GM19238 (cell line): Measurements from ENCODE around the gene MAPK11.

ENCODE experiments used
- DNase-seq: peaks from one replicate; pipeline ENCODE4 v3.0.0; 2011; ENCODE audit warnings: low spot score; ENCODE audit not compliant: insufficient read length

Gene MAPK11

DNA sequence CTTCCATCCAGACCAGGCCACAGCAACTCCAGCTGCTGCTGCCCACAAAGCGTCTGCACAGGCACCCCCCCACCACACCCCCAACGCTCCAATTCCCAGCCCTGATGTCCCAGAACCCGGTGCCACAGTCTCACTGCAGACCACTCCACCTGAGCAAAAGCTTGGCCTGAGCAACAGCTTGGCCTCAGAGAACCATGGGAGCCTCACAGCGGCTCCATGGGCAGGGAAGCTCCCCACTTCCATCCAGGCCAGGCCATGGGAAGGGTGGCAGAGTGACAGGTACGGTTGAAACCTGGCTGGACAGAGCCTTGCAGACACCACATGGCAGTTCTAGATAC lies 24.1 kb upstream of the MAPK11 start:
- no peak for DNase-seq

DNA sequence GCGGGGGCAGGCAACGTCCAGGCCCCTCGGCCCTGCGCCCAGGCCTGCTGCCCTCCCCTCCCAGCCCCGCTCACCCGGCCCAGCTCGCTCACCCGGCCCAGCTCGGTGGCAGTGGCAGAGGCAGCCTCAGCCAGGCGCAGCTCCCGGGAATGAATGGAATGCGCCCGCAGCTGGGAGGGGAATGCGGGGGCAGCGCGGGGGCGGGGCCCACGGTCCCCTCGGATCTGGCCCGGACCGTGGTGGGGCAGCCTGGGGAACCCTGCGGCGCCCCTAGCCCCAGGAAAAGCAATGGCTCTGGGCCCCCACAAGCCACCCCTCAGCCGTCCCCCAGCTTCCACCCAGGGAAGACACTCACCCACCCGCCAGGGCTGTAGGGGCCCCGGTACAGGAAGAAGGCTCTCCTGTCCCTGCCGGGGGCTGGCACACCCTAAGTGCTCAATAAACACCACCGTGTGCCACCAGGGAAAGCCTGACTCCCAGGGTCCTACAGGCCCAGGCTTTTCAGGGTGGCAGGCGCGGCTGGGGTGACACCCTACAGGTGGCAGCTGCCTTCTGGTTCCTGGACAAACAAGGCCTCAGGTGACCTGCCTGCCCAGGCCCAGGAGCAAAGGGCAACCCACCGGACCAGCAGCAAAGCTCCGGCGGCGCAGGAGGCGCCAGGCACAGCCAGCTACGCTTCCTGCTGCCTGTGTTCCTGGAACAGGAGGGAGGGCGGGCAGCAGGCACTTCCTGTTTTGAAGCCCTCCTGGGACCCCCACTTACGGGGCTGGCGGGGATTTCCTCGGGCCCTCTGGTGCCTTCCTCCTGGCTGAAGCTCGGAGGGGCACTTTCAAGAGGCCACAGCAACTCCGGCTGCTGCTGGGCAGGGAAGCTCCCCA lies 23.5 kb upstream of the MAPK11 start:
- no peak for DNase-seq

DNA sequence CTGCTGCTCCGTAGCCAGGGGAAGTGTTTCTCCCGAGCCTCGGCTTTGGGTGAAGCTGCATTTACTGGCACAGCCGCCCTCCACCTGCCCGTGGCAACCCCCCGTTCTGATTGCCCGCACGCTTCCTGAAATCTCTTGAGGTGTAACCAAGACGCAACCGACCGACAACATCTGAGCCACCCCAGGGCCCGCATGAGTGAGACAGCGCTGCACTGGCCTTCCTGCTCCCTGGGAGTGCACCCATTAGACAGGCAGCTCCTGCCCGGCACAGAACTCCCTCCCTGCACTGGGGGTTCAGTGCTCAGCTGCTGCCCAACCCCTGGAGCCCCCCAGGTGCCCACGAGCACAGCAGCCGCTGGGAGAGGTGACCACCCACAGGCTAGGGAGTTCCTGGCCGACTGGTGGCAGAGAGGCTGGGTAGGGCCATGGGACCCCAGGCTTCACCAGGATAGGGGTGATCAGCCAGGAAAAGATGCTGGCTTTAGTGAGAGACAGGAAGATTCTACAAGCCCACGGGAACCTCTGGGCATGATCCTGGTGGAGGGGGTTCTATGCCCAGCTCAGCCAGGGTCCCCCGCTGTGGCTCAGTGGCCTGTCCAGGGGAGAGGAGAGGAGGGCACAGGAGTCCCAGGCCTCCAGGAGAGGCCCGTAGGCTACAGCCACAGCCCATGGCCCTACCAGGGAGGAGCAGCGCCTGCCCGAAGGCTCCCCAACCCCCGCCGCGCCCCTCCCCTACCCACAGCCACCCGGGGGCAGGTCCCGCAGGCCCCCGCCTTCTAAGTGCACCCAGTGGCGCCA lies 22.7 kb upstream of the MAPK11 start:
- peak; percentile 57 for DNase-seq

DNA sequence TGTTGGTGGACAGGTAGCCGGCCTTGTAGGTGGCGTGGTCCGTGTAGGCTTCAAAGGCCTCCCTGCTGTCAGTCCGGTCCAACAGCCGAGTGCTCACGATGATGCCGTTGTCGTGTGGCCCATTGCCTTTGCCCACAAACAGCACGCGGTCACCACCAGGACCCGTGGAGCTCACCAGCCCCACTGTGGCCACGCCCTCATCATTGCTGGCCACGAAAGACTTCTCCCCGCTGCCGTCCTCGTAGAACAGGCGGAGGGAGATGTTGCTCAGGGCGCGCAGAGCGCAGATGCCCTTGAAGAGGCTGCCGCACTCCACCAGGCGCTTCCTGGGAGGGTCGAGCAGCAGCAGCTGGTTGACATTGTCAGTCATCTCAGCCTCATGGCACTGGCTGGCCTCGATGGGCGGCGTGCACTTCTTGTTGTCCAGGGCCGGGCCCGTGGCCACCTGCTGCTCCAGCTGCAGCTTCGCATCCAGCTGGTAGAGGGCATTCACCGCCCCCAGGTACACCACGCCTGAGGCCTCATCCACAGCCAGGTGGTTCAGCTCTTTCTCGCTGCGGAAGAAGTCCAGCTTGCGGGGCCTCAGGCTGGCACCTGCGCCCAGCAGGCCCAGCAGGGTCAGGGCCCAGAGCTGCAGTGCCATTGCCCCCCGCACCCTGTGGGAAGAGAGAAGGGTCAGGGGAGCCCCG lies 19.9 kb upstream of the MAPK11 start:
- DNase-seq: no peak

DNA sequence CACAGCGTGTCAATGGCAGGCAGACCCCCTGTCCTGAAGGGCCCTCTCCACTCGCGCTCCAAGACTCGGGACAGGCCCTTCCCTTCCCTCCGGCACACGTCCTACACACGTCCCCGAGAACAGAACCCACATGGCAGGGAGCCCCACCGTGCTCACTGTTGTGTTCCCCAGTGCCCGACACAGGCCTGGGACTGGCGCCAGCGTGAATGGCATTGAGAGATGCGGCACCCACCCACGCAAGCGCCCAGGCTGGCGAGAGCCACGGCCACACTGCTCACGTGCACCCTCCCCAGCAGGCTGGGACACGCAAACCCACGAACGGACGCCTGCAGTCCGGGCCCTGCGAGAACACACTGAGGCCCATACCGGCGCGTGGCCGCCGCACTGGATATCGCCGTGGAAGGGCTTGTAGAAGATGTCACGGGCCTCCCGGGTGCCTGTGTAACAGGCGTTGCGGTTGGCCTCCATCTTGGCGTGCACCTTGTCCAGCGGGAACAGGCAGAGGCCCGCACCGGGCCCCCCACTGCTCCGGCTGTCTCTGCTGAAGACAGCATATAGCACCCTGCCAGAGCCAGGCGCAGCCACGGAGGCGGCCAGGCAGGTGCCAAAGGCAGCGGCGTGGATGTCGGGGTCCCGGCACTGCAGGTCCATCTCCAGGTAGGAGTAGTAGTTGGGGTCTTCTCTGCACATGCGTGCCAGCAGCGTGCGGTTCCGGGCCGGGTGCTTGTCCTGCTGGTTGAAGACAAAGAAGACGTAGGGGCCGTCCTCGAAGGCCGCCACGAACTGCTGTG lies 19.2 kb upstream of the MAPK11 start:
- no peak for DNase-seq

DNA sequence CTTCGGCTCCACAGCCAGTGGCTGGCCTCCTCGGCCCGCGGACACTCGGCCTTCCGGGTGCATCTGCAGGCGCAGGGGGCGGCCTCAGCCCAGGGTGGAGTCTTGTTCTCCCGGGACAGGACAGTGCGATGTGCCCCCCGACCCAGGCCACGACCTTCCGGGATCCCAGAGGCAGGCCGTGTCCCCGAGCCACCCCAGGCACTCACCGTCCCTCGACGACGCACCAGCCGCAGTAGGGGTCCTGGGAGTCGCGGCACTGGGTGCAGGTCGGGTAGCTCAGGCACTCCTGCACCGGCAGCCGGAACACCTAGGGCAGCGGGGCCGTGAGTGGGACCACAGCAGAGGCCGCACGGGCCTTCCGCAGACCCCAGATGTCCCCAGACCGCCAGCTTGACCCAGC lies 17.6 kb upstream of the MAPK11 start:
- no peak for DNase-seq

DNA sequence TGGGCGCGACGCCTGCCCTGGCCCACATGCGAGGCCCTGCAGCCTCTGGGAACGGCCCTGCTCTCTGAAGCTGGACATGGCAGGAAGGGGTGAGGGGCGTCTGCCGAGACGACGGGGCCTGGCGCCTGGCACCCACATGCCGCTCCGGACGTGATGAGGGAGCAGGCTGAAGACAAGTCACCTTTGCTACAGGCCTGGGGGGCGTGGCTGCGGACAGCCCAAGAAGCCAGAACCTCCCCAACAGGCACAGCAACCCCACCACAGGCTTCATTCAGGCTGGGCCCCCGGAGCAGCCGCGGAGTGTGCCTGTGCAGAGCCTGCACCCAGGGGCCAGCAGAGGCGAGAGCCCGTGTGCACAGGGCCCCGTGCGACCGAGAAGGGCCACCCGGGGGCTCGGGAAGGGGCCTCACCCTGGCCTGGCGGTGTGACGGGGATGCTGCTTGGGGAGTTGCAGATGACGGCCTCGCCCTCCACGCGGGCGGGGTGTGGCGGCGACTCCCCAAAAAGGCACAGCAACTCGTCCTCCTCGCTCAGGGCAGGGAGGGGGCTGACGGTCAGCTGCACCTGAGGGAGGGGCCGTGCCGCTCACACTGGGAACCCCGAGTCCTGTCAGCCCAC lies 16.6 kb upstream of the MAPK11 start:
- DNase-seq: no peak

DNA sequence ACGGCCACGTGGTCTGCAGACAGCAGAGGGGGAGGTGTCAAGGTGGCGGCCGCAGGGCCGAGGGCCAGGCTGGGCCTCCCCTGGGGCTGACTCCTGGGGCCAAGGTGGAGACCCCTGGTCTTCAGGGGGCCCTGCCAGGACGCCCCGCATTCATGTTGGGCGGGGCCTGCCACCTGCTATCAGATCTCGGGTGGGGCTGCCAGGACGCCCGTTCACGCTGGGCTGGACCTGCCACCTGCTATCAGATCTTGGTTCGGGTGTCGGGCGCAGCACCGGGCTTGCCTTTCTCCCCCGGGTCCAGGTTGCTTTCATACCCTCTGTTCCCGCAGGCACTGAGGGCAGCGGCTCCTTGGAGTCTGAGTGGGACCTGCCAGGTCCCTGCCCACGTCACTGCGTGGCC lies 16.1 kb upstream of the MAPK11 start:
- DNase-seq: no peak

DNA sequence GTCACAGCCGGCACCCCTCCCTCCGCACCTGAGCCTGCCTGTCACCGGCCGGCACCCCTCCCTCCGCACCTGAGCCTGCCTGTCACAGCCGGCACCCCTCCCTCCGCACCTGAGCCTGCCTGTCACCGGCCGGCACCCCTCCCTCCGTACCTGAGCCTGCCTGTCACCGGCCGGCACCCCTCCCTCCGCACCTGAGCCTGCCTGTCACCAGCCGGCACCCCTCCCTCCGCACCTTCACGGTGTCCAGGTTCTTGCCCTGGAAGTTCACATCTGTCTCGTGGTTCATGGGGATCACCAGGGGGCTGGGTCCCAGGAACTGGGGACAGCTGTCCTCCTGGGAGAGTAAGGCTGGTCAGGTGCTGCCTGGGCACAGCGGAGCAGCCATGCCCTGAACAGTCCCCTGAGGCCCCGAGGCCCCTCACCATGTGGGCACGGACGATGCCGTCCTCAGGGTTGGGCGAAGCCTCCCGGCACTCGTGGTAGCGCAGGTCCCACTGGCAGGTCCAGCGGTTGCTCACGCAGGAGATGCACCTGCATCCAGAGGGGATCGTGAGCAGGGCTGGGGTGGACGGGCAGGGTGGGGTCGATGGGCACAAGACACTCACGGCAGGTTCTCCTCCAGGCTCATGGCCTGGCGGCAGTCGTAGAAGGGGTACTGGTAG lies 15.5 kb upstream of the MAPK11 start:
- no peak for DNase-seq

DNA sequence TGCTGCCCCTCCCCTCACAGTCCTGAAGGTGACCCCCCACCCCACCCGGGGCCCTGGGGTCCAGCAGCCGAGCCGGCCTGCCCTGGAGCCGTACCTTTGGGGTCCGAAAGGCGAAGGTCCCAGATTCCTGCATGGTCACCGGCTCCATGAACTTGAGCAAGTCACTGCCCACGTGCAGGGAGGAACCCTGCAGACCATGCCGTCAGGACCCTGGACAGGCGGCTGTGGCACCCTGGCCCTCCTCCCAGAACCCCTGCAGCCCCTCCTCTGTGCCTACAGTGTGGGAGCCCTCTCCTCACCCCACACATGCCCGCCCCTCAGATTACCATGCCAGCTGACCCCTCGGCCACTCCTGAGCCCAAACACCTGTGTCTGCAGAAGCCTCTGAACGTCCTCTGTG lies 14.3 kb upstream of the MAPK11 start:
- no peak for DNase-seq

DNA sequence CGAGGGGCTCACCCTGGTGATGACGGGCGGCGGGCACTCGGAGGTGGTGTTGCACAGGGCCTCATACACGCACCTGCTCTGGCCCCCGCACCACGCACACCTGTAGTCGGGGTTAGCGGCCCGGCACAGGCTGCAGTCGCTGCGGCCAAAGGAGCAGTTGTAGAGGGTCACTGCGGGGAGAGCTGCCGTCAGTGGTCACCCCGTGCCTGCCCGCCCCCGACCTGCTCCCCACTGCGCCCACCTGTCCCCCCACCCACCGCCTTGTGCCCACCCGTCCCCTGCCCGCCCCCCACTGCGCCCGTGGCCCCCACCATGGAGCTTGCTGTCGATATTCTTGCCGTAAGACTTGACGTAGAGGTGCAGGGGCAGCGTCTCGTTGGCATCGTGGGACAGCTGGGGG lies 13.6 kb upstream of the MAPK11 start:
- no peak for DNase-seq

DNA sequence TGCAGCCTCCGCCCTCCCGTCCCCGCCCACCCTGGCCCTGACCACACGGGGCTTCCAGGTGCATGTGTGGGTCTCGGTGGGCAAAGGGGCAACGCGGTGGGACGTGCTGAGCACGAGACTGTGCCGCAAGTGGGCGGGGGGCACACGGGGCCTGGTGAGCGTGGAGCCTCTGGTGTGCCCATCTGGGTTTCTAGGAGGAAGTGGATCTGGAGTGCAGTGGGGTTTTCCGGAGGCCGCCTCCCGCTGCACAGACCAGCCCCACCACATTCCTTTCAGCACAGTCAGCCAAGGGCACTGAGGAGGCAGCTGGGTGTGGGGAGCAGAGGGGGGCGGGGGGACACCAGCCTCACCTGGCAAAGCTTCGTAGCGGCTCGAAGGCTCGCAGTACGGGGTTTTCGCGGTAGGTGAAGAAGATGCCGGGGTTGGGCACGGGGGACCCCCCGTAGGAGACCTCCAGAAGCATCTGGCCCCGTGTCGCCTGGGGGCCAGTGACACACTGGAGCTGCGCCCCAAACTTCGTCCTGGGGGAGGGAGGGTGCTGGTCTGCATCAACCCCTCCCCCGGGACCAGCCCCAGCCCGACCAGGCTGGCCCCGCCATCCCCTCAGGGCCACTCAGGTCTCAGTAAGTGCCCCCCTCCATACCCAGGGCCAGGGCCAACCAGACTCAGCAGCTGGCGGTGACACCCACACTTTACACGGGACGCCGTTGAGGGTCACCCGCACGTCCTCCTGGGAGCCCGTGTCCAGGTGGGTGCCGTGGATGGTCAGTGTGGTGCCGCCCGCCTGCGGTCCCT lies 12.4 kb upstream of the MAPK11 start:
- no peak for DNase-seq

DNA sequence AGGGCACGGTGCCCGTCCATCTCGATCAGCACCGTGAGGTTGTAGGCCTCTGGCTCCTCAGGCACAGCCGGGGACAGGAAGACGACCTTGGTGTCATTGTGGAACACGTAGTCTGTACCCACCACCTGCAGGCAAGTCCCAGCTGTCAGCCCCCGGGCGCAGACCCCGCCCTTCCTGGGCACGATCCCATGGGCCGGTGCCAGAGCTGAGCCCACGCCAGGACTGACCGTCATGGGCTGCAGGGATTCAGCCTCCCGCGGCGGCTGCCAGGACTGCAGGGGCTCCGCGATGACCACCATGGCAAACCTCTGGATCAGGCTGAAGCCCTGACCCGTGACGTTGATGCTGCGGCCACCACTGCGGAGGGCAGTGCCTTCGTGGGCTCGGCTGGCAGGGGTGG lies 11.8 kb upstream of the MAPK11 start:
- no peak for DNase-seq

DNA sequence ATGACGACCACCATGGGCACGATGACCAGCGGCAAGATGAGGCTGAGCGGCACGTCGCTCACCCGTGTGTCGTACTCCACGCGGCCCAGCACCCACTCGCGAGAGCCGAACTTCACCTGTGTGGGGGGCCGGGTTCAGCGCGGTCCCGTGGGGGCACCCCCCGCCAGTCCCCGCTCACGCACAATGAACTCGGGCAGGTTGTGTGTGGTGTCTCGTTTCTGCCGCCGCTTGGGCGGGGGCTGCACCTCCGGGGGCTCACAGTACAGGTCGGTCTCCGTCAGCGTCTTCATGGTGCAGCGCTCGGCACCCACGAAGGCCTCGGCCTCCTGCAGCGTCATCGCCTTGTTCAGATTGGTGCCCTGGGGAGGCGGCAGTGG lies 11.2 kb upstream of the MAPK11 start:
- no peak for DNase-seq

DNA sequence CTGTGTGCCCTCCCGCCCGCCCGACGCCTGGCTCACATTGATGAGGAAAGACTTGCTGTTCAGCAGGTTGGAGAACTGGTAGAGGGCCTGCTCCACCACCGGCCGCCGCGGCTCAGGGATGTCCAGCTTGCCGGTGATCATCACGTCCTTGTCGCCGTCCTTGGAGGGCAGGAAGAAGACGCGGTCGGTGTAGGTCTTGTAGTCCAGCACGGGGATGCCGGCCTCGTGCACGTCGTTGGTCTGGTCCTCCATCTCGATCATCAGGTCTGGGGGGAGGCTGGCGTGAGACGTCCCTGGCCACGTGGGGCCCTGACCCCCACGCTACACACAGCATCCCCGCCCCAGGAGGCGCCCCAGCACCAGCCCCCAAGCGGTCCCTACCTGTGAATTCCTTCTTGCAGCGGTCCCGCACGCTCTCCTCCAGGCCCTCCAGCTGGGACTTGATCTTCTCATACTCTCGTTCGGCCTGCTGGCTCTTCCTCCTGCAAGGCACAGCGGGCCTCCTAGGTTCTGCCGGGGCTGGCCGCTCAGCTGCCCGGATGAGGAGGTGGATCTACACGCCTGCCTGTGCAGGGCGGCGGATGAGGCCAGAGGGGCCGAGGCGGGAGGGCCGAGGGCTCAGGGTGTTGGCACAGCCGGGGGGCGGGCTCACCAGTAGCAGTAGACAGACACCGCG lies 10.7 kb upstream of the MAPK11 start:
- no peak for DNase-seq

DNA sequence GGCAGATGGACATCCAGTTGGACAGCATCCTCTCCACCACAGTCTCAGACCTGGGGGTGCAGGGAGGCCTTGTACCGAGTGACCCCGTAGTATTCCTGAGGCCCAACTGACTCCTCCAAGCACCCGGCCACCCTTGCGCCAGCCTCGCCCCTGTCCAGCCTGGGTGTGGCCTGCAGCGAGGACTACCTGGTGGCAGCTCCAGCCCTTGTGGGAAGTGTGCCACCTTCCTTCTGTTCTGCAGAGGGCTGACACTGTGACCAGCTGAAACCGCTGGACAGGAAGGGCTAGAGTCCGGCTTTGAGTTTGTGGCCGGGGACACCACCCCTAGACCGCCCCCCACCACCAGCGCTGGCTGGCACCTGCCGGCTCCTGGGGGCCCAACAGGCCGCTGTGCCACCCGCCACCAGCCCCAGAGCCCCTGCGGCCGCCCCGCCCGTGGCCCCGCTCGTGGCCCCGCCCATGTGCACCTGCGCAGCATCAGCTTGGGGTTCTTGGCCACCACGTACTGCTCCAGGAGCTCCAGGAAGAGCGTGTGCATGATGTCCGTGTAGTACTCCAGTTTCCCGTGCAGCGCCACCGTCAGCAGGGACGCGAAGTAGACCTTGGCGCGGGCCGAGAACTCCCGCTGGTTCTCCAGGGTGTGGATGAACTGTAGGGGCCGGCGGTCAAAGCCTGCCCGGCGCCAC lies 10.0 kb upstream of the MAPK11 start:
- no peak for DNase-seq

DNA sequence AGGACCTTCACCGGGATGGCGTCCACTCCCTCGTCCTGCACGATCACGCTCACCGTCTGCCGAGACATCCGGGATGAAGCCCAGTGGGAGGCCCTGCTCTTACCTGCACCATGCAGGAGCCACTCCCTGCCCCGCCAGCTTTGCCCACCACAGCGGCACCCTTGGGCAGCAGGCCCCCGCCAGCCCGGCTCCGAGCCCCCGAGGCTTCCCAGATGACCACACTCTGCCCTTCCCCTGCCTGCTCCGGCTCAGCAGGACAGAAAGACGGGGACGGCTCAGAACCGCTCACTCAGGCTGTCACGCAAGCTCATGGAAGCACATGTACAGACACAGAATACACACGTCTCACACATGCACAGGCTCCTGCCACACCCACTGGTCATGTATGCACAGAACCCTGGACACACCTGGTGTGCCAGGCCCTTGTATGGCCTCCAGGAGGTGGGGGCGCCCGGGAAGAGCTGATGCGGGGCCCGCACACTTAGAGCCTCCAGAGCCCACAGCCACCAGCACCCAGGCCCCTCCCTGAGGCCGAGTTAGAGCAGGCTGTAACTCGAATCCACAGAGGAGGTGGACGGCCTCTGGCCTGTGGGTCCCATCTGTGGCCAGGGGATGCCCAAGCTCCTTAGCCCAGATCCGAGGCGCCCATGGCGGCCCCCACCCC lies 8.9 kb upstream of the MAPK11 start:
- no peak for DNase-seq

DNA sequence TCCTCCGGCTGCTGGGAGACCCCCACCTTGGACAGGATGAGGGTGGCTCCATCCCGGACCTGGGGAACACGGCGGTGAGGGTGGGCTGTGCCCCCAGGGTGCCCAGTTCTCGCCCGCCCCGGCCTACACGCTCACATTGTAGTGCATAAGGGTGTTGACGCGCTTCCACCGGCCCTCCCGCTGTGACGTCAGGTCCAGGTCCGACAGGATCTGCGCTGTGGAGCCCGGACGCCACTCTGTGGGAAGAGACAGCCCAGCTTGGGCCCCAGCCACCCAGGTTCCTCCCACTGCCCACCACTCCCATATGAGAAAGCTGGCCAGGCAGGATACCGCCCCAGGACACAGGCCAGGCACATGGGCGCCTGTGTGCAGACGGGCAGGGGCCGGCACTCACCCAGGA lies 8.3 kb upstream of the MAPK11 start:
- DNase-seq: no peak
